Stimulated activated CD8-positive, alpha-beta memory T cell treated with anti-CD3 and anti-CD28 coated beads, Interleukin-2, amount 100 ng/mL, for 48 hours (primary cell): Measurements from ENCODE around the gene HOXC4.

Experiments
- DNase-seq, 2 donors: peaks; one replicate each; pipeline ENCODE4 v3.0.0-alpha.2; 2020; ENCODE audit warnings: low read depth in 2 of 2

HOXC4 gene

GRCh38 chr12:54028314-54029201 lies 25.1 kb upstream of the HOXC4 start, which contains the start of gene HOXC6:
Gene HOXC6, plus strand, starts transcription at chr12:54028440. Its CDS starts 82 bp downstream, at chr12:54028522.
- DNase-seq: no peak

- DNase-seq: no peak
Observed at GRCh38 chr12:54029529-54030441, 23.9 kb upstream of the HOXC4 start.

- no peak for DNase-seq
Observed at GRCh38 chr12:54030442-54030801, 23.2 kb upstream of the HOXC4 start.

GRCh38 chr12:54030889-54031471 lies 22.7 kb upstream of the HOXC4 start:
- DNase-seq: no peak

- no peak for DNase-seq
Observed at GRCh38 chr12:54031480-54031879, 22.2 kb upstream of the HOXC4 start.

GRCh38 chr12:54032086-54032619 lies 21.5 kb upstream of the HOXC4 start:
- DNase-seq: no peak

GRCh38 chr12:54032627-54033100 lies 21.0 kb upstream of the HOXC4 start, which contains the start of gene HOXC5:
Gene HOXC5, plus strand, starts transcription at chr12:54033050. Its CDS starts 73 bp downstream, at chr12:54033123.
- peak in 1 of 2 donors; percentile 49 for DNase-seq

- DNase-seq: no peak
Observed at GRCh38 chr12:54033106-54033979, 20.3 kb upstream of the HOXC4 start.

GRCh38 chr12:54033980-54034784 lies 19.5 kb upstream of the HOXC4 start:
- no peak for DNase-seq

GRCh38 chr12:54034785-54035310 lies 18.8 kb upstream of the HOXC4 start:
- DNase-seq: no peak

- DNase-seq: no peak
Observed at GRCh38 chr12:54035568-54036264, 17.9 kb upstream of the HOXC4 start.

GRCh38 chr12:54036620-54037359 lies 16.8 kb upstream of the HOXC4 start:
- no peak for DNase-seq

GRCh38 chr12:54037360-54038283 lies 16.0 kb upstream of the HOXC4 start:
- DNase-seq: no peak

- DNase-seq: no peak
Observed at GRCh38 chr12:54038284-54038870, 15.3 kb upstream of the HOXC4 start.

- DNase-seq: no peak
Observed at GRCh38 chr12:54038871-54039414, 14.7 kb upstream of the HOXC4 start.

GRCh38 chr12:54039417-54040147 lies 14.1 kb upstream of the HOXC4 start:
- no peak for DNase-seq
